Omental fat pad (tissue), 4 donors: ENCODE measurements around the gene PHKA1. TPM values are rescaled to one million over a fixed set of nuclear protein-coding genes. Genes with fewer than 3 reads are reported as not detected.

ENCODE experiments used
- ATAC-seq: fragments of 150-250 bp; one replicate; pipeline ENCODE4 v1.9.1; 2016; ENCODE audit warnings: mild to moderate bottlenecking, moderate library complexity; ENCODE audit not compliant: low FRiP score
- DNase-seq: peaks from one replicate; pipeline ENCODE4 v3.0.0-alpha.2; 2019; ENCODE audit warnings: low spot score
- total RNA-seq, 4 donors: library from RNA; depleted of rRNA; stranded (reverse); fragments of >200 nt; gene quantifications; one replicate each; pipeline ENCODE4 v1.1.0, GENCODE V29; 2016
- TF ChIP-seq, protein P1 (sequence below), 3 donors: fragments of 450-650 bp; IDR thresholded peaks; one replicate each; pipeline ENCODE4 v1.5.1; 2016 to 2017; ENCODE audit warnings: antibody characterized with exemption in 3 of 3, mild to moderate bottlenecking in 3 of 3, moderate library complexity in 2 of 3

PHKA1 gene
- total RNA-seq, 4 donors from 2014 or later: 4.6 to 9.3 (median 6.0) TPM

DNA sequence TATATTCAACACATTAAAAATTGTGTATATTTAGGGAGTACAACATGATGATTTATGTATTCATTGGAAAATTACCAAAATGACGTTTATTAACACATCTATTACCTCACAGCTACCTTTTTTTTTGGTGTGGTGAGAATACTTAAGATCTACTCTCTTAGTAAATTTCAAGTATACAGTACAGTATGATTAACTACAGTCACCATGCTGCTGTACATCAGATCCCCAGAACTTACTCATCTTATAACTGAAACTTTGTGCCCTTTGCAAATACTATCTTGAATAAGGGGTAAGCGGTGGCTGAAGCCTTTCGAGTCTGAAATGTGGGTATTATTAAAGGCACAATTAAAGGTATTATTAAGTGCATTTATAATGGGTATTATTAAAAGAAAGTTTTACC, 976 bp downstream of the PHKA1 start:
- ATAC-seq (no peak), DNase-seq (no peak)
- TF ChIP-seq, protein P1, sequence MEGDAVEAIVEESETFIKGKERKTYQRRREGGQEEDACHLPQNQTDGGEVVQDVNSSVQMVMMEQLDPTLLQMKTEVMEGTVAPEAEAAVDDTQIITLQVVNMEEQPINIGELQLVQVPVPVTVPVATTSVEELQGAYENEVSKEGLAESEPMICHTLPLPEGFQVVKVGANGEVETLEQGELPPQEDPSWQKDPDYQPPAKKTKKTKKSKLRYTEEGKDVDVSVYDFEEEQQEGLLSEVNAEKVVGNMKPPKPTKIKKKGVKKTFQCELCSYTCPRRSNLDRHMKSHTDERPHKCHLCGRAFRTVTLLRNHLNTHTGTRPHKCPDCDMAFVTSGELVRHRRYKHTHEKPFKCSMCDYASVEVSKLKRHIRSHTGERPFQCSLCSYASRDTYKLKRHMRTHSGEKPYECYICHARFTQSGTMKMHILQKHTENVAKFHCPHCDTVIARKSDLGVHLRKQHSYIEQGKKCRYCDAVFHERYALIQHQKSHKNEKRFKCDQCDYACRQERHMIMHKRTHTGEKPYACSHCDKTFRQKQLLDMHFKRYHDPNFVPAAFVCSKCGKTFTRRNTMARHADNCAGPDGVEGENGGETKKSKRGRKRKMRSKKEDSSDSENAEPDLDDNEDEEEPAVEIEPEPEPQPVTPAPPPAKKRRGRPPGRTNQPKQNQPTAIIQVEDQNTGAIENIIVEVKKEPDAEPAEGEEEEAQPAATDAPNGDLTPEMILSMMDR (IDR thresholded peaks at IDR 0.05): no peak

DNA sequence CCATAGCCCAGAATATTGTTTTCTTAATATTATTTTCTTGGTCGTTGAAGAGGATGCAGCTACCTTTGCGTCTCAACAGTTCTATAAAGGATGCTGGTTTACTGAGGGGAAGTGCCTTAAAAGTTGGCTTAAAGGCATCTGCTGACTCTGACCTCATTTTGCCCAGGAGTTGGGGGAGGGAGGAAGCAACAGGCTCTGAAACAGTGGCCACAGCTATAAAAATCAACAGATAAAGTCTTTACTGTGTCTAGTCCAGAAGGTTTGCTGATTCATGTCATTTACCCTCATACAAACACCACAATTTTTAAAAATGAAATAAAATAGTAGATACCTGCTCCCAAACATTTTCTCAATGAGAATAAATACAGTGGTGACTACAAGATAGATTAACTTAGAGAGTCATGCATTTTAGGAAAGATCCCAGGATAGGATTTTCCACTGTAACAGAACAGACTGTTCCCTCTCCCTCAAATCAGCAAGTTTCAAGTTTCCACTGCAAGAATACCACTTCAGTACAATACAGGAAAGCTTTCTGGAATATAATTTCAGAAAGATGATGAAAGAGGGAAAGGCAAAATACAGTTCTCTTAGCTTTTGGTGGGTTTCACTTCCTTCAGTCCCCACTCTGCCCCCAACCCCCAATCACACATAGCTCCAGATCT, 1.9 kb downstream of the PHKA1 start:
- no peak for DNase-seq
- TF ChIP-seq, protein P1 (IDR thresholded peaks at IDR 0.05): no peak
- ATAC-seq: no peak

DNA sequence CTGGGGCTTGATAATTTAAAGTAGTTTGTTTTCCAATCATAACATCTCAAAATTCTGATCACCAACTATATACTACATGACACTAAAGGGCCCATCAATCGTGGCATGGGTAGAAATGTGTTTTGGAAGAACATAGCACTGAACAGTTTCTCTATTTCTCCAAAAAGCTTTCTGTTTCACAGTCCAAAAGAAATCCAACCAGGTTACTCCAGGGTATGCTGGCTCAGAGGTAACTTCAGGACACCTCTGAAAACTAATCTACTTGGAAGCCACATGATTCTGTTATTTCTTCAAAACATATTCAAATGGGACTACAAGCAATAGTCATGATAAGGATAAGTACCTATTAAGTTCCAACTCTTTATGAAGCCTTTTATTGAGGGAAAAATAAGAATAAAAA, 8.3 kb downstream of the PHKA1 start:
- no peak for DNase-seq
- TF ChIP-seq, protein P1 (IDR thresholded peaks at IDR 0.05): no peak
- ATAC-seq: no peak

DNA sequence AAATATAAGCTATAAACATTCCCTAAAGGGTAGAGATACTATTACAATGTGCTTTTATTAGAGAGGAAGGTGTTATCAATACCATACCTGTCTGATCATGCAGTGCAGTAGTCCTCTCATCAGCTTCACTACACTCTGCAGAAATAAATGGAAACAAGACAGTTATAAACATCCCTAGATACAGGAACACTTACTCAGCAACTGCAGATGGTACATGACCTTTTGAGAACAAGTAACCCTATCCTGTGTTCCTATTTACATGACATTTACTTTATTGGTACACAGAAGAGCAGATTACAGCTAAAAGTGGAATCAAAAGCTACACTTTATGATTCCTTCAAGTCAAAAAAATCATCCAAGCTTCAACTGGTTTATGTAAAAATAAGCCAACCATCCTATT, 9.0 kb downstream of the PHKA1 start:
- TF ChIP-seq, protein P1 (IDR thresholded peaks at IDR 0.05): no peak
- DNase-seq (no peak), ATAC-seq (no peak)

DNA sequence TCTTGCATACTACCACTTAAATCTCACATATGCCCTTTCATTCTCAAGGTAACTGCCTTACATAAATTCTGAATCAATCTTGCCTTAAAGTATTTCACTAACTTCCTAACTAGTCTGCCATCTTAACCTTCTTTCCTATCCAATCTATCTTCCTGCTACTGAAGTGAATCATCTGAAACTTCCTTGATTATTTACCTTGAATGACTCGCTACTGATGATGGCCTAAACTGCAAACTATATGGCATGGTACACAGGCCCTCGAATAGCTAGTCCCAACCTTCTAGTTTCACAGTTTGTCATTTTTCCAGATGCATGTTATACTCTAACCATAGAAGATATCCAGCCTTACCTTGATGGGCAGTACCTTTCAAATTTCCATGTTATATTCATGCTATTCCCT, 19.9 kb downstream of the PHKA1 start:
- no peak for ATAC-seq
- no peak for DNase-seq
- TF ChIP-seq, protein P1 (IDR thresholded peaks at IDR 0.05): no peak

DNA sequence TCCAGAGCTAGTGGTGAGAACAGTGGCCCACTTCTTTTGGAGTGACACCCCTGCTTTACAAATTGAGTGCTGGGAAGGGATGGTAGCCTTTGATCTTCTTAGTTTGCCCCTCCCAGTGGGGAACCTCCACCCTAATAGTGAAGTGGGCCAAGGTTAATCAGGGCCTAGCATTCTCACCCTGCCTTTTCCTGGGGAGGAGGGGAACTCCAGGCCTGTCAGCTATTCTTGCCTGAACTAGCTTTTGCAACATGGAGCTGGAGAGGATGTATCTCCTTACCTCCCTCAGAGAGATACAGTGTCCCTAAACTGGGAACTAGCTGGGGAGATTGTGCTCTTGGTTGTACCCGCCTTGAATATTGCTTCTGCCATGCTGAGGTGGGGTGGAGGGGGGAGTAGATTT, 20.6 kb downstream of the PHKA1 start:
- DNase-seq (no peak), ATAC-seq (no peak)
- TF ChIP-seq, protein P1 (IDR thresholded peaks at IDR 0.05): no peak

DNA sequence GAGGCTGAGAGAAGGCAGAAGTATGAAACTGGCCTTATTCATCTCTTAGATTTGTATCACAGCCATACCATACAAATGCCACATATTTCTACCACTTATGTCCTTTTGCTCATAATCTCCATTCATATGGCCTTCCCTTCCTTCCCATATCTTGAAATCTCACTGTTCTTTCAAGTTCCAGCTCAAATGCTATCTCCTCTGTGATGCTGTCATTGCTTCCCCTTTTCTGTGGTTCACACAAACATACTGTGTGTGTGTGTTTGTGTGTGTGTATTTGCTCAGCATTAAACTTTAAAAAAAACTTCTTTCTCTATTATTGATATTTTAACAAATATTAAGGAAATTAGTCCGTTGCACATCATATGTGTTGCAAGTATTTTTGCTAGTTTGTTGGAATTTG, 26.7 kb downstream of the PHKA1 start:
- DNase-seq (no peak), ATAC-seq (no peak)
- TF ChIP-seq, protein P1 (IDR thresholded peaks at IDR 0.05): no peak
